GM19468 (cell line): ENCODE data around the gene VEZT.
"Not testable (repeated sequence)": the region's sequence is repeated elsewhere in the genome, so short reads cannot be mapped to it uniquely, and the experiment has no call there.

ENCODE experiments used
- ATAC-seq: cut with Tn5 transposase; IDR thresholded peaks from one replicate; pipeline ENCODE4 v1.9.1; 2021; ENCODE audit warnings: mild to moderate bottlenecking, moderate library complexity, moderate number of reproducible peaks; ENCODE audit not compliant: unreplicated experiment; ENCODE audit errors: extremely low read depth

The VEZT gene

GRCh38 chr12:95304673-95305198, 87.1 kb downstream of the VEZT start:
- ATAC-seq: no peak

DNA sequence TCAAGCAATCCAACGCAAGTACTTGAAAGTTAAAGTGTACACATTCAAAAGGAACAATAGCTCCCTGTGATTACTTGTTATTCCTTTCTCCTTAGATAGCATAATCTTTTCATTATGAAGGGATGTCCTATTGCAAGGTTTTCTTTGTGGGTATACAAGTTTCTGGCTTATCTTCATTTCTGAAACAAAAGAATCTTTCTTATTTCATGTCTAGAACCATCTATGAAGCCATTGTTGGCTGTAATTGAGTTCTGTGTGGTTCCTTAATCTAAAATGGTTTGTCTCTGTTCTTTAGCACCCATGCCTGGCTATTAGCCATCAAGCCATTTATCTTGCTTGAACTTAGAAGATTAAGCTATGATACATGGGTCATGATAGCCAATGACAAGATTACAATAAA, 95.0 kb downstream of the VEZT start:
- no peak for ATAC-seq

DNA sequence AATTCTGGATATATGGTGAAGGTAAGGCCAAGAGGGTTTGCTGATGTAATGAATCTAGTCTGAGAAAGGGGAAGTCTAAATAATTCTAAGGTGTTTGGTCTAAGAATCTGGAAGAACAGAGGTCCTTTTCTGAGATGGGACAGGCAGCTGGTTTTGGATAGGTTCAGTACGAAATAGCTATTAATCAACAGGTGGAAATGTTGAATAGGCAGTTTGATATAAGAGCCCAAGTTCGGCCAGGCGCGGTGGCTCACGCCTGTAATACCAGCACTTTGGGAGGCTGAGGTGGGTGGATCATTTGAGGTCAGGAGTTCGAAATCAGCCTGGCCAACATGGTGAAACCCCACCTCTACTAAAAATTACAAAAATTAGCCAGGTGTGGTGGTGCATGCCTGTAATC, 97.1 kb downstream of the VEZT start:
- ATAC-seq: not testable (repeated sequence)

- ATAC-seq: no peak
Measured at GRCh38 chr12:95316798-95317197, 99.2 kb downstream of the VEZT start.

- no peak for ATAC-seq
Measured at GRCh38 chr12:95318071-95318545, 100.5 kb downstream of the VEZT start.

DNA sequence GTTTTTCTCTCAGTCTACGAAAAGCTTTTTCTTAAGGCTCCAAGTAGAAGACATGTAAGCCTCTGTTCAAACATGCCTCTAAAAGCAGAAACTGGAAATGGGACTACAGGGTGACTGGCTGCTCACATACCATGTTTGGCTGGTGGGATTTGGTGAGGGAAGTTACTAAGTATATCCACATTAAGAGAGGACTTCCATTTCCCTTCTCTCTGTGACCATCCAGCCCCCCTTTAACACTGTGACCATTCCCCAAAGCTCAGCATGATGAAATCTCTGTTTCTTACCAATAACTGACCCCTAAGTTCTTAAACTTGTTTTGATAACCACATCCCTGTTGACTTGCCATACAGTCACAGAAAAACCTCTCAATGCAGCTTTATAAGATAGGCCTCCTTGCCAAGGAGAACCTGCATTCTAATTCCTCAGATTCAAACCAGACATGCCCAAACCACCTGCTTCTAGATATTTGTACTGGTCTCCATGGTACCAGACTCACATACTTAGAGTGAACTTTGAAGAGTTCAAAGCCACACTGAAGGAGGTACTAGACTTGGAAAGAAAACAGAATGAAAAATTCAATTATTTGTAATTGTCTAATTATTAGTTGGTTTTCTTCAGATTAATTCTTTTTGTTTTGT, 102.2 kb downstream of the VEZT start:
- no peak for ATAC-seq

GRCh38 chr12:95321516-95322246, 104.1 kb downstream of the VEZT start:
- no peak for ATAC-seq

DNA sequence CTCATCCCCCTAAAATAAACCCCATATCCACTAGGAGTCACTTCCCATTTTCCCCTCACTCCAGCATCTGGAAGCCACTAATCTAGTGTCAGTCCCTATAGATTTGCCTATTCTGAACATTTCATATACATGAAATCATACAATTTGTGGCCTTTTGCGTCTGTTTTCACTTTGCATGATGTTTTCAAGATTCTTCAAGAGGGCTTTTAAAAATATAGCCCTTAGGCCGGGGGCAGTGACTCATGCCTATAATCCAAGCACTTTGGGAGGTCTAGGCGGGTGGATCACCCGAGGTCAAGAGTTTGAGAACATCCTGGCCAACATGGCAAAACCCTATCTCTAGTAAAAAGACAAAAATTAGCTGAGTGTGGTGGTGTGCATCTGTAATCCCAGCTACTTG, 104.7 kb downstream of the VEZT start:
- ATAC-seq: no peak

GRCh38 chr12:95323212-95323611, 105.6 kb downstream of the VEZT start:
- no peak for ATAC-seq

GRCh38 chr12:95324246-95324645, 106.6 kb downstream of the VEZT start:
- not testable (repeated sequence) for ATAC-seq

DNA sequence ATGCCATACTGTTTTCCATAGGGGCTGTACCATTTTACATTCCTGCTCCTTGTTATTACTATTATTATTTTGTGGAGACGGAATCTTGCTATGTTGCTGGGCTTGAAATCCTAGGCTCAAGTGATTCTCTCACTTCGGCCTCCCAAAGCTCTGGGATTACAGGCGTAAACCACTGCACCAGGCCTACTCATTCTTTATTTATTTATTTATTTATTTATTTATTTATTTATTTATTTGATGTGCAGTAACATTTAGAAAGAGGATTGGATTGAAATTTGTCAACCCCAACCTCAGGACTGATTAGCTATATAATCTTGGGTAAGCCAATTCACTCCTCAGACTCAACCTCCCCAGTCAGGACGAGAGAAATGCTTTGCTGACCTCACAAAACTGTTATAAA, 107.9 kb downstream of the VEZT start:
- no peak for ATAC-seq

DNA sequence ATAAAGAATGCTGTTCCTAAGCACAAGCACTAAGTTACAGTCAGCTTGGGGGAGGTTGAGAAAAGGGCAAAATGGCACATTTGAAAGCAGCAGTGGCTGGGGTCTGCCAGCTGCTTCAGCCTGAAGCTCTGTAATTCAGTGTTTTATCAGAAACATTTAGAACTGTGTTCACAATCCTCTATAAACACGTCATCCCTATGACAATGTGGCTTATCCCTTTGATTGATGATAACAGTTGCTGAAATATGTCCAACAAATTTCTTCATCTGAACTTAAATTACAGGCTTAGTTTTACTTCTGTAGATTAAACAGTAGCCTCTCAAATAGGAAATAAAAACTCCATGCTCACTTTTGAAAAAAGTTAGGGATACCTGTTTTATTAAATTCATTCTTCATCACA, 108.8 kb downstream of the VEZT start:
- no peak for ATAC-seq

DNA sequence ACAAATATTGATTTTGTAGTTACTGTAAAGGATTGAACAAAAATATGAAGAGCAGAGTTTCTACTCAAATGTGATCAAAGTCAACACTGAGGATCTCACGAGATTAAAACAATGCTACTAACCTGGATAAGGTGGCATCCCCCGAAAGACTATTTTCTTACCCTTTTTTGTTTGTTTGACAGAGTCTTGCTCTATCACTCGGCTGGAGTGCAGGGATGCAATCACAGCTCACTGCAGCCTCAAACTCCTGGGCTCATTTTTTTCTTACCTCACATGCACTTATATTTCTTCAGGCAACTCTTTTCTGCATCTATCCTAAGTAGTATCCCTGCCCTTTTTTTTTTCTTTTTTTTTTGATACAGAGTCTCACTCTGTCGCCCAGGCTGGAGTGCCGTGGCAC, 109.2 kb downstream of the VEZT start:
- no peak for ATAC-seq

DNA sequence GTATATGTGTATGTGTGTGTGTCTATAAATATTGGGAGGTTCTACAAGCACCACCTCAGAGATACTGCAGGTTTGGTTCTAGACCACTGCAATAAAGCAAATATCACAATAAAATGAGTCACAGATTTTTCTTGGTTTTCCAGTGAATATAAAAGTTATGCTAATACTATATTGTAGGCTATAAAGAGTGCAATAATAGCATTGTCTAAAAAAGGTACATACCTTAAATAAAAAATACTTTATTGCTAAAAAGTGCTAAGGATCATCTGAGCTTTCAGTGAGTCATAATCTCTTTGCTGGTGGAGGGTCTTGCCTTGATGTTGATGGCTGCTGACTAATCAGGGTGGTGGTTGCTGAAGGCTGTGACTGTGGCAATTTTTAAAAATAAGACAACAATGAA, 111.1 kb downstream of the VEZT start:
- no peak for ATAC-seq

DNA sequence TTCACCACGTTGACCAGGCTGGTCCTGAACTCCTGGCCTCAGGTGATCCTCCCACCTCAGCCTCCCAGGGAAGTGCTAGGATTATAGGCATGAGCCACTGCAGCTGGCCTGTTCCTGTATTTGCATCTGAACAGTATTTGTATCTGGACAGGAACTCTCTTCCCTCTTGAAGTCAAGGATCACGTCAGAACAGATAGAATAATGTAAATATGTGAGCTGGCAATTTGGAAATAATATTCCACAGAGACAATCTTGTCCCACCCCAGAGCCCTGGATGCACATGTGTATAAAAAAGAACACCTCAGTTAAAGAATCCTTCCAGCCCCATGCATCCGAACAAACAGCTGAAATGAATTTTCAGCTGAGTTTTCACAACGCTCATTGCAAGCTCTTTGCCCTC, 118.3 kb downstream of the VEZT start:
- ATAC-seq: no peak

DNA sequence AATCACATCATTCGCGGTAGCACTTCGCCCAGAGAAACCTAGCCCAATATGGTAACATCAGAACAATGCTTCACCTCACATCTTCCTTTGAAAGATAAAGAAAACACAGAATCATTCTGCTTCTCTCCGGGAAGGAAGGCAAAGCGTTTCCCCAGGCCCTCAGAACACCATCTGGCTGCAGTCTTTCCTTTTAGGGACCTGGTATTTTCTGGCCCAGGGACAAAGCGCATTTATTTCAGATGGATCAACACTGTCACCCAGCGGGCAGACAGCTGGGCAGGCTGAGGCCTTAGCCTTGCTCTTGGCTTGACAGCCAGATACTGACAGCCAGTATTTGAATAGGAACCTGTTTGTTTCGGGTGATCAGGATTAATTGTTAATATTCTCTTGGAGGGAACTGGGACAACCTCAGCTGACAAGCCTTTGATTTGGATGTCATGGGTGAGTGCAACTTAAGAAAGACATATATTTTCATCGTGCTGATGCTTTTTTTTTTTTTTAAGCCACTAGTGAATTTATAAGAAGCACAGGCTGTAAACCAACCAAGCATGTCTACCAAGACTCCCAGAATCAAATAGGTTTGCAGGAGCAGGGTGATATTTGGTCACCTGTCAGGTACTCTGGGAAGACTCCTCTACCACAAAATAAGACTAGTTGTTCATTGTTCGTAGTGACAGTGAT, 118.9 kb downstream of the VEZT start:
- ATAC-seq: no peak

- ATAC-seq: no peak
Measured at GRCh38 chr12:95337146-95337545, 119.5 kb downstream of the VEZT start.

GRCh38 chr12:95339086-95339788, 121.6 kb downstream of the VEZT start:
- ATAC-seq: no peak

- no peak for ATAC-seq
Measured at GRCh38 chr12:95342008-95342407, 124.4 kb downstream of the VEZT start.

GRCh38 chr12:95343461-95344230, 126.0 kb downstream of the VEZT start:
- no peak for ATAC-seq
